ENCODE data around the gene SESN1.
"Not testable (repeated sequence)": the region's sequence is repeated elsewhere in the genome, so short reads cannot be mapped to it uniquely, and the experiment has no call there.

Gene SESN1

DNA sequence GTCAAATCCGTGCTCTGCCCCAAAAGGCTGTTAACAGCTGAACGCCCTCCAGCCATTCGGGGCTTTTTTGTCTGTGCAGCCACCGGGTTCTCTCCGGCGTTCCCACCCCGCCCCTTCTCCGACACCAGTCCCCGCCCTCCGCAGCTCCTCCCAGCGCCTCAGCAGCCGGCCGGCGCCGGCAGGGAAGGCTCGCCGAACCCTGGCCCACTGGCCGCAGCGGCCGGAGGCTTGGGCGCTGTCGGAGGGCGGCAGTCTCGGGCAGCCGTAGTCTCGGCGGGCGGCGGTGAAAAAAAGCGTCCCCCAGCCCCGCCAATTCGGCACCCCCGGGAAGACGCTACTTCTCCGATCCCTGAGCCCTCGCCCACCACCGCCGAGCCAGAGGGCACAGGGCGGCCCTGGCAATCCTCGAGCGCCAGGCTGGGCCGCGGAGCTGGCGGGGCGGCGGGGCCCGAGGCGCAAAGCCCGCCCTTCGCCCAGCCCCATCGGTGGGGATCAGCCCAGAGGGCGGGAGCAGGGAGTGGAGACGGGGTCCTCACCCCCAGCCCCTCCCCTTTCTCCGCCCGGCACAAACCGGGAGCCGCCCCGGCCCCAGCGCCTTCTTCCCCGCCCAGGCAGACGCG is at the start of gene SESN1:
TSS of gene SESN1 (minus strand) at position 431 of the 620 bp plus-strand sequence. CDS start 773 bp downstream, outside the sequence.
- DNase-seq (ENCODE audit: low spot score), result peak; percentile 76

DNA sequence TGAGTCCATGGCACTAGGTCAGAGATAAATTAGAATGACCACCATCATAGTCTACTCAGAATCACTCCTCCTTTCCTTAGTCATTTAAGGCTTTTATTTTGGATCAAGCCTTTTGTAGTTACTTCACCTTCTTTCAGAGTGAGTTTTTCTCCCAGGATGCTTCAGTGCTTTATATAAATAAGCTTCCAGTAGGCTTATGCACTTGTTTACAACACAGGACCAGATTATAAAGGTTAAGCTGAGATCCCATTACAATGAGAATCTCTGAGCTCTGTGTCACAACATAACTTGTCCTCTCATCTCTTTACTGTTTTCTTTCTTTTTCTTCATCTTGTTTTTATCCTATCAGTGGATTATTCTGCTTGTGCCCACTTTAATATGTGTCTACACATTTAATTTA is 48.5 kb upstream of the SESN1 start:
- DNase-seq (ENCODE audit: low spot score), result no peak

DNA sequence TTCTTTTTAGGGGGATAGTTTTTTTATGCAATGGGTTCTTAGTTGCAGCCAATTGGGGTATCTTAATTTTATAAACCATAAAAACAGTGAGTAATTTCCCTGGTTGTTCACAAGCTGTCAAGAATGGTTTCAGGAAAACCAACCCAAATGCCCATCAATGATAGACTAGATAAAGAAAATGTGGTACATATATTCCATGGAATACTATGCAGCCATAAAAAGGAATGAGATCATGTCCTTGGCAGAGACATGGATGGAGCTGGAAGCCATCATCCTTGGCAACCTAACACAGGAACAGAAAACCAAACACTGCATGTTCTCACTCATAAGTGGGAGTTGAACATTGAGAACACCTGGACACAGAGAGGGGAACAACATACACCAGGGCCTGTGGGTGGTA is 47.4 kb upstream of the SESN1 start:
- not testable (repeated sequence) for DNase-seq (ENCODE audit: low spot score)

DNA sequence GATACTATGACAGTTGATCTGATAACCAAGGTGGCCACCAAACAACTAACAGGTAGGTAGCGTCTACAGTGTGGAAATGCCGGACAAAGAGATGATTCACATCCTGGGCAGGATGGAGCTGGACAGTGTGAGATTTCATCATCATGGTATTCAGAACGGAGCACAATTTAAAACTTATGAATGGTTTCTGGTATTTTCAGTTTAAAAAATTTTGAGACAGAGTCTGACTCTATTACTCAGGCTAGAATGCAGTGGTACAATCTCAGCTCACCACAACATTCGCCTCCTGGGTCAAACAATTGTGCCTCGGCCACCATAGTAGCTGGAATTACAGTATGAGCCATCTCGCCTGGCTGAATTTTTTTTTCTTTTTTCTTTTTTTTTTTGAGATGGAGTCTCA is 44.5 kb upstream of the SESN1 start:
- no peak for DNase-seq (ENCODE audit: low spot score)

DNA sequence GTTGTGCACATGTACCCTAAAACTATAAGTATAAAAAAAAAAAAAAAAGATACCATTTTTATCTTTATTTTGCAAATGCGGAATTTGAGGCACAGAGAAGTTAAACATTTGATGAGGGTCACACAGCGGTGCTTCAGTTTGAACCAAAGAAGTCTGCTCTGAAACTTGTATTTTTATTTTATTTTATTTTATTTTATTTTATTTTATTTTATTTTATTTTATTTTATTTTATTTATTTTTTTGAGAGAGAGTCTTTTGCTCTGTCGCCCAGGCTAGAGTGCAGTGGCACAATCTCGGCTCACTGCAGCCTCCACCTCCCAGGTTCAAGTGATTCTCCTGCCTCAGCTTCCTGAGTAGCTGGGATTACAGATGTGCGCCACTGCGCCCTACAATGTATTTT is 41.9 kb upstream of the SESN1 start:
- not testable (repeated sequence) for DNase-seq (ENCODE audit: low spot score)

DNA sequence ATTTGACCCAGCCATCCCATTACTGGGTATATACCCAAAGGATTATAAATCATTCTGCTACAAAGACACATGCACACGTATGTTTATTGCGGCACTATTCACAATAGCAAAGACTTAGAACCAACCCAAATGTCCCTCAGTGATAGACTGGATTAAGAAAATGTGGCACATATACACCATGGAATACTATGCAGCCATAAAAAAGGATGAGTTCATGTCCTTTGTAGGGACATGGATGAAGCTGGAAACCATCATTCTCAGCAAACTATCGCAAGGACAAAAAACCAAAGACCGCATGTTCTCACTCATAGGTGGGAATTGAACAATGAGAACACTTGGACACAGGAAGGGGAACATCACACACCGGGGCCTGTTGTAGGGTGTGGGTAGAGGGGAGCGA is 41.4 kb upstream of the SESN1 start:
- not testable (repeated sequence) for DNase-seq (ENCODE audit: low spot score)

DNA sequence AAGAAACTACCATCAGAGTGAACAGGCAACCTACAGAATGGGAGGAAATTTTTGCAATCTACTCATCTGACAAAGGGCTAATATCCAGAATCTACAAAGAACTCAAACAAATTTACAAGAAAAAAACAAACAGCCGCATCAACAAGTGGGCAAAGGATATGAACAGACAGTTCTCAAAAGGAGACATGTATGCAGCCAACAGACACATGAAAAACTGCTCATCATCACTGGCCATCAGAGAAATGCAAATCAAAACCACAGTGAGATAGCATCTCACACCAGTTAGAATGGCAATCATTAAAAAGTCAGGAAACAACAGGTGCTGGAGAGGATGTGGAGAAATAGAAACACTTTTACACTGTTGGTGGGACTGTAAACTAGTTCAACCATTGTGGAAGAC is 41.0 kb upstream of the SESN1 start:
- DNase-seq (ENCODE audit: low spot score), result not testable (repeated sequence)

DNA sequence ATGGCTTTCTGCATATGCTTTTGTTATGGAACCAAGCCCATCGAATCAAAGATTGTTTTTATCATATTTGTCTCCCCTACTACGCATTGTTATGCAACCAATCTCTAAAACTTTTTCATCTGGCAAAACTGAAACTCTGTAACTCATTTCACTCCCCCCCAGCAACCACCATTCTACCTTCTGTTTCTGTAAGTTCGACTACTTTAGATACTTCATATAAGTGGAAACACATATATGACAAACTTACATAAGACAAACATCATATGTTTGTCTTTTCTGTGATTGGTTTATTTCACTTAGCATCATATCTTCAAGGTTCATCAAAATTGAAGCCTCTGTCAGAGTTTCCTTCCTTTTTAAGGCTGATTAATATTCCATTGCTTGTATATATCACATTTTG is 35.4 kb upstream of the SESN1 start:
- DNase-seq (ENCODE audit: low spot score), result no peak

DNA sequence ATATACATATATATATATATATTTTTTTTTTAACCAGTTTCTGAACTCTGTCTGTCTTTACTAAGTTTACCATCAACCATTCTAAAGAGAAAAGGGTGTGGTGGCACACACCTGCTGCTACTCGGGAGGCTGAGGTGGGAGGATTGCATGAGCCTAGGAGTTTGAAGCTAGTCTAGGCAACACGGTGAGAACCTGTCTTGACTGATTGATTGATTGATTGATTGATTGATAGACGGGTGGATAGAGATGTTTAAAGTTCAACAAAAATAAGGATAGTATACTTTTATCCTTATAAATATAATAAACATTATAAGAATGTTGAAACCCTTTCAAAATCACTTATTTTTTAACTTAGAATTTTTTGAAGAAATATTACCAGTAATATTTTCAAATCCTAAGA is 30.9 kb upstream of the SESN1 start:
- DNase-seq (ENCODE audit: low spot score), result no peak

DNA sequence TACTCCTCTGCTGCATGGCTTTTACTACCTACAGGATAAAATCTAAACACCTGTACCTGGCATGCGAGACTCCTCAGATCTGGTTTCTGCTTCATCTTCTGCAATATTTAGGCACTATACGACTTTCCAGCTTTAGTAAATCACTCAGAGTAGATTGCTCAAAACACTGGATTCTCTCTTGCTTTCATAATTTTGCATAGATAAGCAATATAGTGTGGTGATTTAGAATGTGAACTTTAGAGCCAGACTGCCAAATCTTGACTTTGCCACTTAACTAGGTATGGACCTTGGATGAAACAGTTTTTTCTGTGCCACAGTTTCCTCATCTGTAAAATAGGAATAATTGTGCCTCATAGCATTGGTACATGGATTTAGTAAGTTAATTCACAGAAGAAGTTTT is 29.6 kb upstream of the SESN1 start:
- DNase-seq (ENCODE audit: low spot score), result no peak

DNA sequence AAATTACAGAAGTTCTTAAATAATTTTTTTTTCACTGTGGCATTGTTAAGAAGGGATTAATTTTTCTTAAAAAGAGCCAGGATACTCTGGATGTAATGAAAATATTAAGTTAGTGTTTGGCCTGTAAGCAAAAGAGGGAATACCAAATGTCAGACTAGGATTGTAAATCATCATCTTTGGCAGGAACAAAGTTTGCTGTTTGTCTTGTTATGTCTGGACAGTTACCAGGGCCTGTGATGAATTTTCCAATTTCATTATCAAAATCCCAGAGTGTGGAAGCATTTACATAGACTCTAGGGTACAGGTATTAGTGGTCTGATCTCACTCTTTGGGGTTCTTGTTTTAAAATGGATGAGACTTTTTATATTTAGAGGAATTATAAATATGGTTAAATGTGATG is 26.8 kb upstream of the SESN1 start:
- no peak for DNase-seq (ENCODE audit: low spot score)

DNA sequence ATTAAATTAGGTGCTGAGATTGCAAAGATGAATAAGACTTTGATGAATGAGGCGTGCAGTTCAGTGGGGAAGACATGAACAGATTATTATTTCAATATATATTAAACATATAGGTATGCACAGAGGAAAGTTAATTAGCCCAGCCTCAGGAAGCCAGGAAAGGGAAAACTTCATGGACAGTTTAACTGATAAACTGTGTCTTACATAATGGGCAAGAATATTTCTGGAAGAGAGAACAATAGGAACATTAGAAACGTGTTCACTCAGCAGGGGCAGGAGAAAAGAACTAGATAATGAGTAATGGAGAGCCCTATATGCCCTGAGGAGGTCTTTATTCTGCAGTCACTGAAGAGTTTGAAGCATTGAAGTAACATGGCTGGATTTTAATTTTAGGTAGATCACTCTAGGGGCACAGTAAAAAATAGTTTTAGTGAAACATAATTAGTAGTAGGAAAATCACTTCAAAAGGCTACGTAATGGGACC is 24.3 kb upstream of the SESN1 start:
- DNase-seq (ENCODE audit: low spot score), result no peak

DNA sequence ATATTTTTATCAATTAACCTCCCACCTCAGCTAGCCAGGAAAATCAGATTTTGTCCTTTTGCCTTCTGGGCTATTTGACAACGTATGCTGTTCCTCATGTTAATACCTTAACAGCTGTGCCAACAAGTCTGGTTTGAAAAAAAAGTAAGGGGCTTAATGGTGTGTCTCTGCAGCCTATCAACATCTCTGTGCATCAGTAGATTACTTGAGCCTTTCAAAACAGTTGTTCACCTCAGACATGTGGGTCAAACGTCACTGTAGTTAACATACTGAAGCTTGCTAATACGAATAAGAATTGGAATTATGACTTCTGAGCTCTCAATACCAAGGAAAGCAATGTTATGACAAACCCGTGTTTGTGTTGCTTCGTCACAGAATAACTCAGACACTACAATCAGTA is 23.7 kb upstream of the SESN1 start:
- no peak for DNase-seq (ENCODE audit: low spot score)

DNA sequence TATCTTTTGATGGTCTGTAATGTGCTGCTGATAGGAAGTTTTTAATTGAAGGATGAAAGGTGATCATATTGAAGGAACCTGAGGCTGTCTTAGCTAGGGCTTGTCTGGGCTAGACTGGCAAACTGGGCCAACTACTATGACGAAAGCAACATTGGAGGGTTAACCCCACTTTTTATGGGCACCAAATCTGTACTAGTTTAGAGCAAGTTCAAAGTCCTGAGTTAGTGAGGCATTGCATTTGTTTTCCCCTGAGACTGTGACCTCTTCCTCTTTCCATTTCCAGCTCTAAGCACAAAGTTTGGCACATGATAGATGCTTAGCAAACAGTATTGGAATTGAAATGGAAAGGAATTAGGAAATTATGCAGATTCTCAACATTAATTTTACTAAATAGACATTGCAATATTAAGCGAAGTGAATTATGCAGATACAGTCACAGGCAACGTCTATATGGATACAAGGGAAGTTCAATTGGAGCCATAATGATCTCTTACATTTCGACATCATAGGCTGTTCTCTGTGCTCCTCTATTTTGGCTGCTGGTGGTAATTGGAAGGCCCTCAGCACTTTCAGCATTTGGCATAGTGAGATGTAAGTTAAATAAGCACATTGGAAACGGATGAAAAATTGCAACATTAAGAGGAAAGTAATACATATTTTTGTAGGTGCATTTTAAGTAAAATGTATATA is 22.8 kb upstream of the SESN1 start:
- DNase-seq (ENCODE audit: low spot score), result no peak

DNA sequence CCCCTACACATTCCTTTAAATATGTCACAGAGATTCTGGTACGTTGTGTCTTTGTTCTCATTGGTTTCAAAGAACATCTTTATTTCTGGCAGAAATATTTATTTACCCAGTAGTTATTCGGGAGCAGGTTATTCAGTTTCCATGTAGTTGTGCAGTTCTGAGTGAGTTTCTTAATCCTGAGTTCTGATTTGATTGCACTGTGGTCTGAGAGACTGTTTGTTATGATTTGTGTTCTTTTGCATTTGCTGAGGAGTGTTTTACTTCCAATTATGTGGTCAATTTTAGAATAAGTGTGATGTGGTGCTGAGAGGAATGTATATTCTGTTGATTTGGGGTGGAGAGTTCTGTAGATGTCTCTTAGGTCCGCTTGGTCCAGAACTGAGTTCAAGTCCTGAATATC is 18.0 kb upstream of the SESN1 start:
- DNase-seq (ENCODE audit: low spot score), result not testable (repeated sequence)

DNA sequence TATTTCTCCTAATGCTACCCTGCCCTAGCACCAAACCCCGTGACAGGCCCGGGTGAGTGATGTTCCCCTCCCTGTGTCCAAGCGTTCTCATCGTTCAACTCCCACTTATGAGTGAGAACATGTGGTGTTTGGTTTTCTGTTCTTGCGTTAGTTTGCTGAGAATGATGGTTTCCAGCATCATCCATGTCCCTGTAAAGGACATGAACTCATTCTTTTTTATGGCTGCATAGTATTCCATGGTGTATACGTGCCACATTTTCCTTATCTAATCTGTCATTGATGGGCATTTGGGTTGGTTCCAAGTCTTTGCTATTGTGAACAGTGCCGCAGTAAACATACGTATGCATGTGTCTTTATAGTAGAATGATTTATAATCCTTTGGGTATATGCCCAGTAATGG is 15.0 kb upstream of the SESN1 start:
- not testable (repeated sequence) for DNase-seq (ENCODE audit: low spot score)

DNA sequence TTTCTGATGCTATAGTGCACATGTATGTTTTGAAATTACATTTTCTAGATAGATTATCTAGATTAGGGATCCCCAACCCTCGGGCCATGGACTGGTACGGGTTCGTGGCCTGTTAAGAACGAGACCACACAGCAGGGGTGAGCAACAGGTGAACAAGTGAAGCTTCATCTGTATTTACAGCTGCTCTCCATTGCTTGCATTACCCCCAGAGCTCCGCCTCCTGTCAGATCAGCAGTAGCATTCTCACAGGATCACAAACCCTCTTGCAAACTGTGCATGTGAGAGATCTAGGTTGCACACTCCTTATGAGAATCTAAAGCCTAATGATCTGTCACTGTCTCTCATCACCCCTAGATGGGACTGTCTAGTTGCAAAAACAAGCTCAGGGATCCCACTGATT is 11.0 kb upstream of the SESN1 start:
- DNase-seq (ENCODE audit: low spot score), result no peak

DNA sequence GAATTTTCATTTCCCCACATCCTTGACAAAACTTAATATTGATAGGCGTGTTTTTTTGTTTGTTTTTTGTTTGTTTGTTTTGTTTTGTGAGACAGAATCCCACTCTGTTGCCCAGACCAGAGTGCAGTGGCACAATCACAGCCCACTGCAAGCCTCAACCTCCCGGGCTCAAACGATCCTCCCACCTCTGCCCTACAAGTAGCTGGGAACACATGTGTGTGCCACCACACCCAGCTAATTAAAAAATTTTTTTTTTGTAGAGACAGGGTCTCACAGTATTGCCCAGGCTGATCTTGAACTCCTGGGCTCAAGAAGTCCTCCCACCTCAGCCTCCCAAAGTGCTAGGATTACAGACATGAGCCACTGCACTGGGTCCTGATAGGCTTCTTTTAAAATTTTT is 9.9 kb upstream of the SESN1 start:
- DNase-seq (ENCODE audit: low spot score), result no peak

DNA sequence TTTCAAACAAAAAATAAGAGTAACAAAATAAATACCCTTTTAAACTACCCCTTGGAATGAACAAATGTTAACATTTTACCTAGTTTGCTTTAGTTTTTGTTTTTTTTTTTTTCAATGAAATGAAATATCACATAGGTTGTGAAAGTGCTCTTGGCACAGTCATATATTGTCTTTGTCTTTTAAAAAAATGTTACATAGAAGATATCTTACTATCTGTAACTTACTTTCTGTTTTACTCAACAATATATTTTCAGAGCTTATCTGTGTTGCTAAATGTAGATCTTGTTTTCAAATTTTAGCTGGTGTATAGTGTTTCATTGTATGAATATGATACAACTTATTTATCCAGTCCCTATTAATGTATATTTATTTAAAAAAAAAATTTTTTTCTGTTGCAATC is 9.3 kb upstream of the SESN1 start:
- no peak for DNase-seq (ENCODE audit: low spot score)

DNA sequence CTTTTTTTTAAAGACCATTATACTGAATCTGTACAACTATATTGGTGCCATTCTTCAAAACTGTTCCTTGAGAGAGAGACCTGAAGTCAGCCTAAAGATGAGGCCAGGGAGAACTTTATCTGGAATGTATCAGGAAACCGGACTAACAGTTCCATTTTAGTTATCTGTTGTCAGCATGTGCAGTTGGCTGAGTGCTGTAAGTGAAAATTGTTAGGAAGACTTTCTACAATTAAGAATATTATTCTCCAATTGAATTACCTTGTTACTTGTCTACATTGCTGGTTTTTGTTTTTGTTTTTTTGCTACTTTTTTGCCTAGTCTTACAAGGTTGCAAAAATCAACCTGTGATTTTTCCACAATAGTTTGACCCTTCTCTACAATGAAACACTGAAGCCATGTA is 8.1 kb upstream of the SESN1 start:
- no peak for DNase-seq (ENCODE audit: low spot score)

DNA sequence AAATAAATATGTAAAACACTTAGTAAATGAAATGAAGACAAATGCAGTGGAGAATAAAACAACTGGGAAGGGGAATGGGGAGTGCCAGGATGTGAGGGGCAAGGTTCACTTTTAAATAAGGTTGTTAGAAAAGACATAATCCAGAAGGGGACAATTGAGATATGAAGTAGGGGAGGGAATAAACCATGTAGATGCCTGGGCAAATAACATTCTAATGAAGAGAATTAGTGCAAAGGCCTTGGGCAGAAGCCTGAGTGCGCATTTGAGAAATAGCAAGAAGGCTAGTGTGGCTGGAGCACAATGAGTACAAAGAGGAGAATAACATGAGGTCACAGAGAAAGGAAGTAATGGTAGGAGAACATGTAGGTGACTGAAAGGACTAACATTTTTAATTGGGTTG is 3.0 kb upstream of the SESN1 start:
- no peak for DNase-seq (ENCODE audit: low spot score)

DNA sequence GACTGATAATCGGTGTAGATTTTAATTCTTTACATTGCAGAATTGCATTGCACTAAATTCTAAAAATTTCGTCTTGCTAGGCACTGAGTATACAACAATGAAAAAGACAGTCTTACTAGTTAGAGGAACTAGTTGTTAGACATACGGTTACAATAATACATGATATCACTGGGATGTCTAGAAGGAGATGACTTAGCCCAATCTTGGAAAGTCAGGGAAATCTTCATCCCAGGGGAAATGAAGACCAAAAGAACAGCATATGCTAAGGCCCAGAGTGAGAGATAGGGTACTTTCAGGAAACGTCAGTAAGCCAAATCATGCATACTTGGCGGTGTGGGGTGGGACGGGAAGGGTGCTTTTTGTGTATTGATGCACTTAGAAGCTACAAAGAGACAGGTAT is 1.6 kb upstream of the SESN1 start:
- DNase-seq (ENCODE audit: low spot score), result no peak

DNA sequence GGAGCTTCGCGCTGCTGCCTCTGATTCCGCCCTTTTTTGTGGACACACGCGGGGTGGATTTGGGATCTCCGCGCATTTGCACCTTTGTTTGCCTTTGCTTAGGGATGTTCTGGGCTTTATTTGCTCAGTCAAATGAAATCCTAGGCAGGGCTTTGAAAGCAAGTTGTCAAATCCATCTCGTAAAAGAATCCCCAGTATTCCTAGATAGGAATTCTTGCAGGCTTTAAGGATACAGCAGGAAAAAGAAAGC is 1.1 kb upstream of the SESN1 start:
- DNase-seq (ENCODE audit: low spot score), result no peak
